Keratinocyte (primary cell): ENCODE measurements around the gene PRR14. TPM values are rescaled to one million over a fixed set of nuclear protein-coding genes. Genes with fewer than 3 reads are reported as not detected.

Experiments
- DNase-seq: peaks from one replicate; pipeline ENCODE4 v3.0.0-alpha.2; 2011; ENCODE audit warnings: low read depth, missing footprints, low spot score
- FAIRE-seq: peaks from 2 replicates; lab custom pipeline; 2011; peaks lifted over from hg19 to GRCh38; lab: Jason Lieb, UNC
- H2AFZ ChIP-seq: 2 replicates; pipeline ENCODE4 v1.6.0; 2012; ENCODE audit warnings: low read length, control low read depth, inconsistent platforms; ENCODE audit not compliant: control insufficient read depth
- H3K27ac ChIP-seq: 2 replicates; pipeline ENCODE4 v1.5.1; 2011; ENCODE audit warnings: low read length; ENCODE audit not compliant: control insufficient read depth, insufficient read depth
- H3K27me3 ChIP-seq: 3 replicates; pipeline ENCODE4 v1.6.0; 2011; ENCODE audit warnings: low read length; ENCODE audit not compliant: control insufficient read depth, insufficient read depth; ENCODE audit errors: extremely low read depth
- H3K36me3 ChIP-seq, 2 experiments: 2 replicates in 1 of 2; 3 replicates in 1 of 2; pipeline ENCODE4 v1.5.1; 2011; ENCODE audit warnings: low read length in 2 of 2, mild to moderate bottlenecking in 1 of 2; ENCODE audit not compliant: control insufficient read depth in 2 of 2, insufficient read depth in 2 of 2; ENCODE audit errors: extremely low read depth in 1 of 2
- H3K4me1 ChIP-seq: 3 replicates; pipeline ENCODE4 v1.5.1; 2011; ENCODE audit warnings: low read length; ENCODE audit not compliant: control insufficient read depth, insufficient read depth; ENCODE audit errors: extremely low read depth
- H3K4me2 ChIP-seq: 3 replicates; pipeline ENCODE4 v1.6.0; 2011; ENCODE audit warnings: low read depth, low read length; ENCODE audit not compliant: control insufficient read depth, insufficient read depth; ENCODE audit errors: extremely low read depth
- H3K4me3 ChIP-seq, 3 experiments: fragments of 200-600 bp in 1 of 3; sonication (generic) in 1 of 3; 2 replicates in 2 of 3; 3 replicates in 1 of 3; pipeline ENCODE4 v1.5.1; 2011 to 2016; ENCODE audit warnings: low read length in 3 of 3, mild to moderate bottlenecking in 3 of 3, control low read depth in 2 of 3, inconsistent platforms in 1 of 3, low read depth in 1 of 3, mixed read lengths in 1 of 3, mixed run types in 1 of 3, moderate library complexity in 1 of 3; ENCODE audit not compliant: control insufficient read depth in 2 of 3, insufficient read depth in 2 of 3; ENCODE audit errors: extremely low read depth in 1 of 3
- H3K79me2 ChIP-seq: 2 replicates; pipeline ENCODE4 v1.6.0; 2012; ENCODE audit warnings: low read length; ENCODE audit not compliant: control insufficient read depth, insufficient read depth
- H3K9ac ChIP-seq: 3 replicates; pipeline ENCODE4 v1.6.0; 2011; ENCODE audit warnings: low read length; ENCODE audit not compliant: control insufficient read depth, insufficient read depth; ENCODE audit errors: extremely low read depth
- H3K9me1 ChIP-seq: 3 replicates; pipeline ENCODE4 v1.6.0; 2011; ENCODE audit warnings: low read length; ENCODE audit not compliant: control insufficient read depth, insufficient read depth; ENCODE audit errors: extremely low read depth
- H3K9me3 ChIP-seq: 2 replicates; pipeline ENCODE4 v1.5.1; 2012; ENCODE audit warnings: low read depth, low read length; ENCODE audit not compliant: control insufficient read depth
- H4K20me1 ChIP-seq: 3 replicates; pipeline ENCODE4 v1.6.0; 2011; ENCODE audit warnings: low read length; ENCODE audit not compliant: control insufficient read depth, insufficient read depth; ENCODE audit errors: extremely low read depth
- EZH2 ChIP-seq: IDR thresholded peaks from one replicate; pipeline ENCODE4 v1.6.1; 2012; ENCODE audit warnings: inconsistent platforms, mild to moderate bottlenecking, low read length, moderate library complexity
- dilution Hi-C: fragments of 300-500 bp; cut with MboI; formaldehyde crosslinking; loops from one replicate; pipeline ENCODE4 v1.7.0; 2020; ENCODE audit warnings: low sequenced_read_pairs; ENCODE audit not compliant: extremely low pct_ligation_motif_present
- polyA minus RNA-seq, 3 experiments: library from RNA; depleted of rRNA, polyadenylated mRNA; stranded (reverse); fragments of >200 nt; gene quantifications; 1 replicate in 1 of 3; 2 replicates in 1 of 3; 3 replicates in 1 of 3; pipeline ENCODE4 v1.2.3, GENCODE V29; 2011
- polyA plus RNA-seq, 5 experiments: library from polyadenylated mRNA; depleted of rRNA in 3 of 5; stranded (reverse) in 3 of 5; stranded (forward) in 1 of 5; unstranded in 1 of 5; fragments of >200 nt; gene quantifications; 1 replicate in 1 of 5; 2 replicates in 3 of 5; 3 replicates in 1 of 5; pipeline versions ENCODE4 v1.2.1 to v1.2.3, GENCODE V29; 2011 to 2012; ENCODE audit warnings: missing spikeins in 2 of 5, low read depth in 1 of 5, low replicate concordance in 1 of 5
- TF ChIP-seq, protein P1 (sequence below), 3 experiments: IDR thresholded peaks in 1 of 3; conservative IDR thresholded peaks in 1 of 3; optimal IDR thresholded peaks in 1 of 3; 2 replicates in 2 of 3; 3 replicates in 1 of 3; pipeline versions ENCODE3 to v1.5.1; 2011; ENCODE audit warnings: low read length in 3 of 3, mild to moderate bottlenecking in 3 of 3, moderate library complexity in 2 of 3, control low read depth in 1 of 3, inconsistent platforms in 1 of 3; ENCODE audit not compliant: insufficient read depth in 2 of 3; ENCODE audit errors: extremely low read depth in 1 of 3

Gene PRR14
- polyA plus RNA-seq (4.3 to 7.4 TPM (median 4.8 TPM) in 3 replicates), polyA minus RNA-seq (2.3 to 12.0 TPM (median 4.2 TPM) in 3 replicates)
- polyA plus RNA-seq (2011; ENCODE audit: low read depth), result 17.8 TPM
- 3.6 and 7.5 TPM in 2 replicates for polyA plus RNA-seq (2011; cell fraction: cytosol; rRNA removed)
- polyA plus RNA-seq (2011; cell fraction: nucleus; rRNA removed), result 19.0 and 23.4 TPM in 2 replicates
- polyA plus RNA-seq (2012; ENCODE audit: low replicate concordance), result 21.1 and 33.1 TPM in 2 replicates
- 19.2 TPM for polyA minus RNA-seq (2011; cell fraction: cytosol; rRNA and poly(A)+ RNA removed)
- 4.0 TPM in 2 replicates for polyA minus RNA-seq (2011; cell fraction: nucleus; rRNA and poly(A)+ RNA removed)

GRCh38 chr16:30650369-30651123 lies at the start of gene PRR14:
TSS of gene PRR14 (plus strand) at chr16:30650960. CDS start at chr16:30651646, 686 bp downstream.
- Histone ChIP-seq H3K9ac (peak within 1 kb of the TSS; percentile 93), H3K27me3 (no peaks in the 10 kb centered on the region), H3K4me2 (peak within 1 kb of the TSS; percentile 90), H4K20me1 (no peaks in the 10 kb centered on the region), H3K79me2 (peaks cover 14% of the 10 kb centered on the region), H3K36me3 (peaks cover 20% of the 10 kb centered on the region in 2 experiments), H3K27ac (peak within 1 kb of the TSS; percentile 87), H2AFZ (peak within 1 kb of the TSS; percentile 99), H3K4me3 (peak within 1 kb of the TSS; percentile 74 to 99 (median 96)), H3K9me1 (no peaks in the 10 kb centered on the region), H3K9me3 (no peaks in the 10 kb centered on the region), H3K4me1 (peaks cover 16% of the 10 kb centered on the region)
- TF ChIP-seq, protein P1, sequence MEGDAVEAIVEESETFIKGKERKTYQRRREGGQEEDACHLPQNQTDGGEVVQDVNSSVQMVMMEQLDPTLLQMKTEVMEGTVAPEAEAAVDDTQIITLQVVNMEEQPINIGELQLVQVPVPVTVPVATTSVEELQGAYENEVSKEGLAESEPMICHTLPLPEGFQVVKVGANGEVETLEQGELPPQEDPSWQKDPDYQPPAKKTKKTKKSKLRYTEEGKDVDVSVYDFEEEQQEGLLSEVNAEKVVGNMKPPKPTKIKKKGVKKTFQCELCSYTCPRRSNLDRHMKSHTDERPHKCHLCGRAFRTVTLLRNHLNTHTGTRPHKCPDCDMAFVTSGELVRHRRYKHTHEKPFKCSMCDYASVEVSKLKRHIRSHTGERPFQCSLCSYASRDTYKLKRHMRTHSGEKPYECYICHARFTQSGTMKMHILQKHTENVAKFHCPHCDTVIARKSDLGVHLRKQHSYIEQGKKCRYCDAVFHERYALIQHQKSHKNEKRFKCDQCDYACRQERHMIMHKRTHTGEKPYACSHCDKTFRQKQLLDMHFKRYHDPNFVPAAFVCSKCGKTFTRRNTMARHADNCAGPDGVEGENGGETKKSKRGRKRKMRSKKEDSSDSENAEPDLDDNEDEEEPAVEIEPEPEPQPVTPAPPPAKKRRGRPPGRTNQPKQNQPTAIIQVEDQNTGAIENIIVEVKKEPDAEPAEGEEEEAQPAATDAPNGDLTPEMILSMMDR (optimal IDR thresholded peaks at IDR 0.05 in 1 of 3, IDR thresholded peaks at IDR 0.05 in 1 of 3, conservative IDR thresholded peaks at IDR 0.05 in 1 of 3; ENCODE audit: extremely low read depth in 1 of 3, insufficient read depth in 2 of 3, low read length in 3 of 3), result peak in 1 of 3 experiments; percentile 15
- TF ChIP-seq EZH2, result no peak
- DNase-seq (peak; percentile 94), FAIRE-seq (peak; percentile 92)
- dilution Hi-C loops, result no loop called here

- Histone ChIP-seq H2AFZ (no peak overlapping the region), H3K79me2 (no peaks in the 10 kb centered on the region), H3K27me3 (no peaks in the 10 kb centered on the region), H4K20me1 (no peaks in the 10 kb centered on the region), H3K4me1 (peaks cover 14% of the 10 kb centered on the region), H3K4me2 (no peak overlapping the region), H3K27ac (no peak overlapping the region), H3K36me3 (peaks cover 9 to 10% of the 10 kb centered on the region in 2 experiments), H3K9me3 (no peaks in the 10 kb centered on the region), H3K9me1 (no peaks in the 10 kb centered on the region), H3K4me3 (no peak overlapping the region), H3K9ac (no peak overlapping the region)
- dilution Hi-C loops, result no loop called here
- TF ChIP-seq, protein P1 (optimal IDR thresholded peaks at IDR 0.05 in 1 of 3, IDR thresholded peaks at IDR 0.05 in 1 of 3, conservative IDR thresholded peaks at IDR 0.05 in 1 of 3; ENCODE audit: extremely low read depth in 1 of 3, insufficient read depth in 2 of 3, low read length in 3 of 3), result no peak
- no peak for TF ChIP-seq EZH2
- FAIRE-seq (no peak), DNase-seq (no peak)
These were observed 48.8 kb upstream of the PRR14 start for GRCh38 chr16:30601966-30602365.
